ENCODE measurements around the gene MELTF. TPM values are rescaled to one million over a fixed set of nuclear protein-coding genes. Genes with fewer than 3 reads are reported as not detected.

Gene MELTF
- total and polyA plus RNA-seq, 2 of the 13 experiments (the other 11 are each of a cell fraction or from before 2014, with no cell fraction given) = 3.2 to 7.5 TPM

DNA sequence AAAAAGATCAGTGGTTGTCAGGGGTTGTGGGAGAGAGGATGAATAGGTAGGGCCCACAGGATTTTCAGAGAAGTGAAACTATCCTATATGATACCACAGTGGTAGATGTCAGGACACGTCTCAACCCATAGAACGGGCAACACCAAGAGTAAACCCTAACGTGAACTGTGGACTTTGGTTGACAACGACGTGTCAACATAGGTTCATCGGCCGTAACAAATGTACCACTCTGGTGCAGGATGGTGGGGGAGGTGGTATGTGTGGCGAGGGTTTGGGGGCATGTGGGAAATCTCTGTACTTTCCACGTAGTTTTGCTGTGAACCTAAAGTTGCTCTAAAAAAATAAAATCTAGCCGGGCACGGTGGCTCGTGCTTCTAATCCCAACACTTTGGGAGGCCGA, 48.0 kb downstream of the MELTF start (continued):
- TF ChIP-seq SP140L (CRISPR knock-in tag; IDR thresholded peaks at IDR 0.05; ENCODE audit: borderline replicate concordance) = no peak
- no peak for TF ChIP-seq CHCHD3 (CRISPR knock-in tag; IDR thresholded peaks at IDR 0.05)
- 0 out of 2 replicates have a peak, but pooled peaks have one; percentile 44 for TF ChIP-seq NCOA2 (CRISPR knock-in tag; IDR thresholded peaks at IDR 0.05)
- TF ChIP-seq ATF7-NPFF (CRISPR knock-in tag; IDR thresholded peaks at IDR 0.05; ENCODE audit: low read depth) = no peak
- no peak for TF ChIP-seq RAD21 (CRISPR knock-in tag; IDR thresholded peaks at IDR 0.05)
- TF ChIP-seq ZNF234 (CRISPR knock-in tag; conservative IDR thresholded peaks at IDR 0.05) = no peak
- TF ChIP-seq ZFYVE20 (CRISPR knock-in tag; IDR thresholded peaks at IDR 0.05; ENCODE audit: borderline replicate concordance, low read depth) = no peak
- peak; percentile 56 for TF ChIP-seq MIXL1 (CRISPR knock-in tag; IDR thresholded peaks at IDR 0.05)
- TF ChIP-seq, protein P1, sequence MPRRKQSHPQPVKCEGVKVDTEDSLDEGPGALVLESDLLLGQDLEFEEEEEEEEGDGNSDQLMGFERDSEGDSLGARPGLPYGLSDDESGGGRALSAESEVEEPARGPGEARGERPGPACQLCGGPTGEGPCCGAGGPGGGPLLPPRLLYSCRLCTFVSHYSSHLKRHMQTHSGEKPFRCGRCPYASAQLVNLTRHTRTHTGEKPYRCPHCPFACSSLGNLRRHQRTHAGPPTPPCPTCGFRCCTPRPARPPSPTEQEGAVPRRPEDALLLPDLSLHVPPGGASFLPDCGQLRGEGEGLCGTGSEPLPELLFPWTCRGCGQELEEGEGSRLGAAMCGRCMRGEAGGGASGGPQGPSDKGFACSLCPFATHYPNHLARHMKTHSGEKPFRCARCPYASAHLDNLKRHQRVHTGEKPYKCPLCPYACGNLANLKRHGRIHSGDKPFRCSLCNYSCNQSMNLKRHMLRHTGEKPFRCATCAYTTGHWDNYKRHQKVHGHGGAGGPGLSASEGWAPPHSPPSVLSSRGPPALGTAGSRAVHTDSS (CRISPR knock-in tag; conservative IDR thresholded peaks at IDR 0.05) = no peak
- no peak for TF ChIP-seq TCF7L2 (IDR thresholded peaks at IDR 0.05; ENCODE audit: low read depth, low read length)
- TF ChIP-seq, protein P2, sequence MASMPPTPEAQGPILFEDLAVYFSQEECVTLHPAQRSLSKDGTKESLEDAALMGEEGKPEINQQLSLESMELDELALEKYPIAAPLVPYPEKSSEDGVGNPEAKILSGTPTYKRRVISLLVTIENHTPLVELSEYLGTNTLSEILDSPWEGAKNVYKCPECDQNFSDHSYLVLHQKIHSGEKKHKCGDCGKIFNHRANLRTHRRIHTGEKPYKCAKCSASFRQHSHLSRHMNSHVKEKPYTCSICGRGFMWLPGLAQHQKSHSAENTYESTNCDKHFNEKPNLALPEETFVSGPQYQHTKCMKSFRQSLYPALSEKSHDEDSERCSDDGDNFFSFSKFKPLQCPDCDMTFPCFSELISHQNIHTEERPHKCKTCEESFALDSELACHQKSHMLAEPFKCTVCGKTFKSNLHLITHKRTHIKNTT (CRISPR knock-in tag; IDR thresholded peaks at IDR 0.05) = no peak
- TF ChIP-seq, protein P3, sequence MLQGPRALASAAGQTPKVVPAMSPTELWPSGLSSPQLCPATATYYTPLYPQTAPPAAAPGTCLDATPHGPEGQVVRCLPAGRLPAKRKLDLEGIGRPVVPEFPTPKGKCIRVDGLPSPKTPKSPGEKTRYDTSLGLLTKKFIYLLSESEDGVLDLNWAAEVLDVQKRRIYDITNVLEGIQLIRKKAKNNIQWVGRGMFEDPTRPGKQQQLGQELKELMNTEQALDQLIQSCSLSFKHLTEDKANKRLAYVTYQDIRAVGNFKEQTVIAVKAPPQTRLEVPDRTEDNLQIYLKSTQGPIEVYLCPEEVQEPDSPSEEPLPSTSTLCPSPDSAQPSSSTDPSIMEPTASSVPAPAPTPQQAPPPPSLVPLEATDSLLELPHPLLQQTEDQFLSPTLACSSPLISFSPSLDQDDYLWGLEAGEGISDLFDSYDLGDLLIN (CRISPR knock-in tag; IDR thresholded peaks at IDR 0.05; ENCODE audit: borderline replicate concordance) = no peak
- TF ChIP-seq, protein P4, sequence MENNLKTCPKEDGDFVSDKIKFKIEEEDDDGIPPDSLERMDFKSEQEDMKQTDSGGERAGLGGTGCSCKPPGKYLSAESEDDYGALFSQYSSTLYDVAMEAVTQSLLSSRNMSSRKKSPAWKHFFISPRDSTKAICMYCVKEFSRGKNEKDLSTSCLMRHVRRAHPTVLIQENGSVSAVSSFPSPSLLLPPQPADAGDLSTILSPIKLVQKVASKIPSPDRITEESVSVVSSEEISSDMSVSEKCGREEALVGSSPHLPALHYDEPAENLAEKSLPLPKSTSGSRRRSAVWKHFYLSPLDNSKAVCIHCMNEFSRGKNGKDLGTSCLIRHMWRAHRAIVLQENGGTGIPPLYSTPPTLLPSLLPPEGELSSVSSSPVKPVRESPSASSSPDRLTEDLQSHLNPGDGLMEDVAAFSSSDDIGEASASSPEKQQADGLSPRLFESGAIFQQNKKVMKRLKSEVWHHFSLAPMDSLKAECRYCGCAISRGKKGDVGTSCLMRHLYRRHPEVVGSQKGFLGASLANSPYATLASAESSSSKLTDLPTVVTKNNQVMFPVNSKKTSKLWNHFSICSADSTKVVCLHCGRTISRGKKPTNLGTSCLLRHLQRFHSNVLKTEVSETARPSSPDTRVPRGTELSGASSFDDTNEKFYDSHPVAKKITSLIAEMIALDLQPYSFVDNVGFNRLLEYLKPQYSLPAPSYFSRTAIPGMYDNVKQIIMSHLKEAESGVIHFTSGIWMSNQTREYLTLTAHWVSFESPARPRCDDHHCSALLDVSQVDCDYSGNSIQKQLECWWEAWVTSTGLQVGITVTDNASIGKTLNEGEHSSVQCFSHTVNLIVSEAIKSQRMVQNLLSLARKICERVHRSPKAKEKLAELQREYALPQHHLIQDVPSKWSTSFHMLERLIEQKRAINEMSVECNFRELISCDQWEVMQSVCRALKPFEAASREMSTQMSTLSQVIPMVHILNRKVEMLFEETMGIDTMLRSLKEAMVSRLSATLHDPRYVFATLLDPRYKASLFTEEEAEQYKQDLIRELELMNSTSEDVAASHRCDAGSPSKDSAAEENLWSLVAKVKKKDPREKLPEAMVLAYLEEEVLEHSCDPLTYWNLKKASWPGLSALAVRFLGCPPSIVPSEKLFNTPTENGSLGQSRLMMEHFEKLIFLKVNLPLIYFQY (CRISPR knock-in tag; IDR thresholded peaks at IDR 0.05; ENCODE audit: borderline replicate concordance) = no peak
- TF ChIP-seq HDAC2 (CRISPR knock-in tag; IDR thresholded peaks at IDR 0.05) = peak; percentile 86
- no peak for TF ChIP-seq YEATS2 (CRISPR knock-in tag; IDR thresholded peaks at IDR 0.05; ENCODE audit: borderline replicate concordance)
- TF ChIP-seq GTF3A (CRISPR knock-in tag; conservative IDR thresholded peaks at IDR 0.05) = no peak
- no peak for TF ChIP-seq TBL1XR1 (IDR thresholded peaks at IDR 0.05; ENCODE audit: borderline replicate concordance, low read length, partially characterized antibody)
- TF ChIP-seq ZNF12 (CRISPR knock-in tag; IDR thresholded peaks at IDR 0.05) = peak; percentile 86
- TF ChIP-seq ZEB1 (IDR thresholded peaks at IDR 0.05; ENCODE audit: insufficient replicate concordance, low read depth) = no peak
- TF ChIP-seq, protein P5, sequence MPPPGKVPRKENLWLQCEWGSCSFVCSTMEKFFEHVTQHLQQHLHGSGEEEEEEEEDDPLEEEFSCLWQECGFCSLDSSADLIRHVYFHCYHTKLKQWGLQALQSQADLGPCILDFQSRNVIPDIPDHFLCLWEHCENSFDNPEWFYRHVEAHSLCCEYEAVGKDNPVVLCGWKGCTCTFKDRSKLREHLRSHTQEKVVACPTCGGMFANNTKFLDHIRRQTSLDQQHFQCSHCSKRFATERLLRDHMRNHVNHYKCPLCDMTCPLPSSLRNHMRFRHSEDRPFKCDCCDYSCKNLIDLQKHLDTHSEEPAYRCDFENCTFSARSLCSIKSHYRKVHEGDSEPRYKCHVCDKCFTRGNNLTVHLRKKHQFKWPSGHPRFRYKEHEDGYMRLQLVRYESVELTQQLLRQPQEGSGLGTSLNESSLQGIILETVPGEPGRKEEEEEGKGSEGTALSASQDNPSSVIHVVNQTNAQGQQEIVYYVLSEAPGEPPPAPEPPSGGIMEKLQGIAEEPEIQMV (CRISPR knock-in tag; IDR thresholded peaks at IDR 0.05; ENCODE audit: low read depth) = no peak
- no peak for TF ChIP-seq CBFB (CRISPR knock-in tag; IDR thresholded peaks at IDR 0.05)
- TF ChIP-seq ZNF782 (CRISPR knock-in tag; IDR thresholded peaks at IDR 0.05; ENCODE audit: borderline replicate concordance) = no peak
- TF ChIP-seq ZNF432 (CRISPR knock-in tag; IDR thresholded peaks at IDR 0.05; ENCODE audit: borderline replicate concordance) = no peak

Data from HepG2 (cell line).